Right atrium auricular region (tissue), 2 donors: ENCODE measurements around the gene PGBD5. TPM values are rescaled to one million over a fixed set of nuclear protein-coding genes. Genes with fewer than 3 reads are reported as not detected.

ENCODE experiments used
- DNase-seq: peaks from one replicate; pipeline ENCODE4 v3.0.0-alpha.2; 2019; ENCODE audit warnings: low spot score
- H3K27ac ChIP-seq, 2 donors: fragments of 200-600 bp; sonication (generic); 1 replicate in 1 of 2; 2 replicates in 1 of 2; pipeline ENCODE4 v1.5.1; 2016 to 2019
- H3K27me3 ChIP-seq, 2 donors: fragments of 200-600 bp; sonication (generic); one replicate each; pipeline versions ENCODE4 v1.5.1 to v1.6.0; 2017 to 2019
- H3K36me3 ChIP-seq: fragments of 200-600 bp; sonication (generic); one replicate; pipeline ENCODE4 v1.5.1; 2016
- H3K4me1 ChIP-seq, 2 donors: fragments of 200-600 bp; sonication (generic); one replicate each; pipeline versions ENCODE4 v1.5.1 to v1.6.0; 2017 to 2019
- H3K4me3 ChIP-seq, 2 donors: fragments of 200-600 bp; sonication (generic); 1 replicate in 1 of 2; 2 replicates in 1 of 2; pipeline ENCODE4 v1.5.1; 2017 to 2019; ENCODE audit warnings: mild to moderate bottlenecking in 1 of 2, moderate library complexity in 1 of 2
- H3K9me3 ChIP-seq, 2 donors: fragments of 200-600 bp; sonication (generic); one replicate each; pipeline ENCODE4 v1.5.1; 2019
- total RNA-seq, 2 donors: library from RNA; depleted of rRNA; stranded (reverse); fragments of >200 nt; gene quantifications; one replicate each; pipeline ENCODE4 v1.1.0, GENCODE V29; 2016
- TF ChIP-seq, protein P1 (sequence below), 2 donors: fragments of 200-600 bp; sonication (generic); IDR thresholded peaks; one replicate each; pipeline ENCODE4 v1.5.1; 2019; ENCODE audit warnings: antibody characterized with exemption in 2 of 2

The PGBD5 gene
- total RNA-seq, 2 donors from 2014 or later = 13.2 to 18.5 TPM

- H3K27ac ChIP-seq = no peak overlapping the region
- H3K27me3 ChIP-seq = no peaks in the 10 kb centered on the region
- peaks cover 0 to 17% of the 10 kb centered on the region in 2 donors for H3K4me1 ChIP-seq
- H3K36me3 ChIP-seq = no peaks in the 10 kb centered on the region
- TF ChIP-seq, protein P1, sequence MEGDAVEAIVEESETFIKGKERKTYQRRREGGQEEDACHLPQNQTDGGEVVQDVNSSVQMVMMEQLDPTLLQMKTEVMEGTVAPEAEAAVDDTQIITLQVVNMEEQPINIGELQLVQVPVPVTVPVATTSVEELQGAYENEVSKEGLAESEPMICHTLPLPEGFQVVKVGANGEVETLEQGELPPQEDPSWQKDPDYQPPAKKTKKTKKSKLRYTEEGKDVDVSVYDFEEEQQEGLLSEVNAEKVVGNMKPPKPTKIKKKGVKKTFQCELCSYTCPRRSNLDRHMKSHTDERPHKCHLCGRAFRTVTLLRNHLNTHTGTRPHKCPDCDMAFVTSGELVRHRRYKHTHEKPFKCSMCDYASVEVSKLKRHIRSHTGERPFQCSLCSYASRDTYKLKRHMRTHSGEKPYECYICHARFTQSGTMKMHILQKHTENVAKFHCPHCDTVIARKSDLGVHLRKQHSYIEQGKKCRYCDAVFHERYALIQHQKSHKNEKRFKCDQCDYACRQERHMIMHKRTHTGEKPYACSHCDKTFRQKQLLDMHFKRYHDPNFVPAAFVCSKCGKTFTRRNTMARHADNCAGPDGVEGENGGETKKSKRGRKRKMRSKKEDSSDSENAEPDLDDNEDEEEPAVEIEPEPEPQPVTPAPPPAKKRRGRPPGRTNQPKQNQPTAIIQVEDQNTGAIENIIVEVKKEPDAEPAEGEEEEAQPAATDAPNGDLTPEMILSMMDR (IDR thresholded peaks at IDR 0.05) = no peak
- H3K4me3 ChIP-seq = no peak overlapping the region
- no peaks in the 10 kb centered on the region for H3K9me3 ChIP-seq
- no peak for DNase-seq
Observed at GRCh38 chr1:230335861-230336522, 90.1 kb downstream of the PGBD5 start.

DNA sequence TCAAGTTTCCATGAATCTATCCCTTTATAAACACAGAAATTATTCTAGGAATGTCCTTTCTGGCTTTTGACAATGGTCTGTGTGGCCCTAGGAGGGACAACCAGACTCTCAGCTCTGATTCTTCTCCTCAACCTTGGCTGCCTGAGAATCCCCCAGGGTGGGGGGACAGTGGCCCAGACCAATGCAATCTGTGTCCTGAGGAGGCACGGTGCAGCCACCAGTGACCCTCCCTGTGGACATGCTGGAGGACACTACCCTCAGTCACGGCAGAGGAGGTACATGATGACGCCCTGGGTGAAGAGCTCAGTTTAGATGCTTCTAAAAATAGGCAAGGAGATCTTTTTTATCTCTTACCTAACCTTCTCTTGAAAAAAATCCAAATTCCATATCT is 91.7 kb downstream of the PGBD5 start:
- TF ChIP-seq, protein P1 (IDR thresholded peaks at IDR 0.05) = no peak
- Histone ChIP-seq H3K36me3 (no peaks in the 10 kb centered on the region), H3K27ac (no peak overlapping the region), H3K27me3 (no peaks in the 10 kb centered on the region), H3K9me3 (no peaks in the 10 kb centered on the region), H3K4me1 (peaks cover 0 to 11% of the 10 kb centered on the region in 2 donors), H3K4me3 (no peak overlapping the region)
- DNase-seq = no peak

DNA sequence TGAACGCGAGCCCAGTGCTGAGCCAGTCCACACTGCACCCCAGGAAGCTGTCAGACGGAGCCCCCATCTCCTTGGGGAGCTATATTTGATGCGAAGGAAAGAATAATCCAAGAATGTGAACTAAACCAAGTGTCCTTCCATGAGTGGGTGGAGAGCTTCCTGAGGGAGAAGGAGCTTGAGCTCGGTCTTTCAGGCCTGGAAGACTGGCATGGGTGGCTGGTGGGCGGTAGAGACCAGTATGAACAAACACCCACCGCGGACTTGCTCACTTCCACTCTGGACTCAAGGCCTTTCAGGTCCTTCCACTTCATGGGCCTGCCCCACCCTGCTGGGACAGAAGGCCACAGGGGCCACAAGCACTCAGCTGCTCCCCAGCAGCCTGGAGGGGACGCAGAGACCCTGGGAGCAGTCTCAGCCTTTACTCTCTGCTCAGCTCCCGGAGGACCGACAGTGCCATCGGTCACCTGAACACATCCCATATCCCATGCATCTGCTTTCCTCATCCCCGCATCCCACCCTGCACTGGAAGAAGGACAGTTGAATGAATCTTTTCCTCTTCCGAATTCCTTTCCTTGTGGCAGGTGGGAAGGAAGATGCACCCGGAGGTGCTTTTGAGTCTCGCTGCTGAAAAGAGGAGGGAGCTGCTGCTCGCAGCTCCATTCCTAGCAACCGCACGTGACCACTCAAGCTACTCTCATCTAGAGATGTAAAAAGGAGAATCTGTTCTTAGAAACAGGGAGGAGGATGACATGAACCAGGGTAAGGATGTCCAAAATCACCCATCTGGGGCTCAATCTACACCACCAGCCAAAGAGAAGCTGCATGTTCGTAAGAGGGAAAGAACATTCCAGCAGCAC is 92.3 kb downstream of the PGBD5 start:
- Histone ChIP-seq H3K27me3 (no peaks in the 10 kb centered on the region), H3K36me3 (no peaks in the 10 kb centered on the region), H3K9me3 (no peaks in the 10 kb centered on the region), H3K27ac (no peak overlapping the region), H3K4me3 (no peak overlapping the region), H3K4me1 (peaks cover 0 to 11% of the 10 kb centered on the region in 2 donors)
- no peak for DNase-seq
- TF ChIP-seq, protein P1 (IDR thresholded peaks at IDR 0.05) = no peak

DNA sequence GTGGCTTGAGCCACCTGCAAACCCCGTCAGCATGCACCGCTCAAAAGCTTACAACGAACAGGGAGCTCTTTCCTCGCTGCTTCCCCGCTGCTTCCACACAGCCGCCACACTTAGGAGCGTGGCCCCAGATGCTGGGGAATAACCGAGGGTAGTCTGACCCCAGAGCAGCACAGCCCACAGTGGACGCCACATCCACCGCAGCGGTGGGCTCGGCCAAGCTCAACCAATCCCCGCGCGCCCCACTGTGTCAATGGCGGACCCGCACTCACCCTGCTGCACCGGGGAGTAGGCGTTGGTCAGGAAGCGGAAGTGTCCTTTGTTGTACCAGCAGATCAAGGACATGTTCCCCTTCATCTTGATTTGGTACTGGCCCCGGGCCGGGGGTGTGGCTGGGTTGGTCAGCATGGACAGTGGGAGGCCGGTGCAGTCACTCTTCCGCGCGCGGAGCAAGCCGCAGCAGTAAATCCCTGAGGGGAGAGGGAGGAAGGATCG is 93.5 kb downstream of the PGBD5 start:
- DNase-seq = no peak
- H3K36me3 ChIP-seq = no peaks in the 10 kb centered on the region
- H3K27me3 ChIP-seq = no peaks in the 10 kb centered on the region
- H3K4me1 ChIP-seq = peaks cover 0 to 12% of the 10 kb centered on the region in 2 donors
- H3K27ac ChIP-seq = no peak overlapping the region
- TF ChIP-seq, protein P1 (IDR thresholded peaks at IDR 0.05) = no peak
- H3K4me3 ChIP-seq = no peak overlapping the region
- no peaks in the 10 kb centered on the region for H3K9me3 ChIP-seq

DNA sequence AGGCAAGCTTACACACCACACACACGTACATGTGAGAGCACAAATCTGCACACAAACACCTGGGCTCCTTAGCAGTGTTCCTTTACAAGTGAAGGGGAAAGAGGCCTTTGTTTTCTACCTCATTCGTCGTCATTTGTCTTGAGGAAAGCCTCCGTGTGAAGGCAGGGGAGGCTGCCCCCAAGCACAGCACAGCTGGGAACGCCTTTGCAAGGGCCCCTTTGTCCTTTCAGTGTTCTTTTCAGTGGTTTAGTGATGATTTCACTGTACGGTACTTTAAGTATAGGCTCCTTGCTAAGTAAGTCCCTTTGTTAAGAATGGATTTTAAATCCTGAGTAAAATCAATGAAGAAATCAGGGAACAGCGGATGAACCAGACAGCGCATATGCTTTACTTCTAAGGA is 94.1 kb downstream of the PGBD5 start:
- Histone ChIP-seq H3K4me3 (no peak overlapping the region), H3K27ac (no peak overlapping the region), H3K4me1 (peaks cover 0 to 17% of the 10 kb centered on the region in 2 donors), H3K36me3 (no peaks in the 10 kb centered on the region), H3K9me3 (no peaks in the 10 kb centered on the region), H3K27me3 (no peaks in the 10 kb centered on the region)
- DNase-seq = no peak
- TF ChIP-seq, protein P1 (IDR thresholded peaks at IDR 0.05) = no peak
